SU-DHL-6 (cell line): Measurements from ENCODE around the gene RAP1GAP2.

ENCODE experiments used
- H2AFZ ChIP-seq: fragments of 200-600 bp; sonication (generic); 2 replicates; pipeline ENCODE4 v1.6.1; 2014; ENCODE audit warnings: low read depth, mild to moderate bottlenecking, moderate library complexity, mixed read lengths, antibody characterized with exemption, low read length; ENCODE audit not compliant: severe bottlenecking
- H3F3A ChIP-seq: fragments of 200-600 bp; shearing (Covaris generic); 2 replicates; pipeline ENCODE4 v1.6.0; 2016; ENCODE audit warnings: antibody characterized with exemption, mild to moderate bottlenecking; ENCODE audit not compliant: insufficient read depth
- H3K27ac ChIP-seq: fragments of 200-600 bp; sonication (generic); 2 replicates; pipeline ENCODE4 v1.5.1; 2016; ENCODE audit warnings: low read depth, mild to moderate bottlenecking, low read length, moderate library complexity, mixed read lengths
- H3K27me3 ChIP-seq: fragments of 200-600 bp; sonication (generic), shearing (Covaris generic); 2 replicates; pipeline ENCODE4 v1.6.0; 2014; ENCODE audit warnings: mild to moderate bottlenecking, low read length
- H3K36me3 ChIP-seq: fragments of 200-600 bp; sonication (generic); 2 replicates; pipeline ENCODE4 v1.6.1; 2014; ENCODE audit warnings: mild to moderate bottlenecking, low read length, mixed read lengths
- H3K4me2 ChIP-seq: fragments of 300-600, 200-600 bp; shearing (Covaris generic), sonication (generic); 2 replicates; pipeline ENCODE4 v1.6.0; 2014; ENCODE audit warnings: low read length, low read depth, mild to moderate bottlenecking; ENCODE audit not compliant: poor library complexity, severe bottlenecking
- H3K4me3 ChIP-seq: fragments of 200-600 bp; sonication (generic); 2 replicates; pipeline ENCODE4 v1.5.1; 2014; ENCODE audit warnings: antibody characterized with exemption, low read length, mild to moderate bottlenecking, mixed read lengths; ENCODE audit not compliant: insufficient read depth, poor library complexity, severe bottlenecking
- H3K79me2 ChIP-seq: fragments of 200-600 bp; sonication (generic); 2 replicates; pipeline ENCODE4 v1.6.1; 2014; ENCODE audit warnings: mild to moderate bottlenecking, low read length, moderate library complexity; ENCODE audit not compliant: insufficient read depth
- H3K9ac ChIP-seq: fragments of 200-600 bp; sonication (generic); 2 replicates; pipeline ENCODE4 v1.7.0; 2014; ENCODE audit warnings: mild to moderate bottlenecking, low read length
- H3K9me2 ChIP-seq: fragments of 200-600 bp; sonication (generic); replicated peaks from 2 replicates; pipeline ENCODE4 v1.6.1; 2014; ENCODE audit warnings: low read length; ENCODE audit not compliant: insufficient read depth
- H3K9me3 ChIP-seq: fragments of 200-600 bp; sonication (generic); 2 replicates; pipeline ENCODE4 v1.6.1; 2014; ENCODE audit warnings: low read length, mixed read lengths; ENCODE audit not compliant: insufficient read depth
- H4K20me1 ChIP-seq: fragments of 200-600 bp; sonication (generic); 2 replicates; pipeline ENCODE4 v1.6.1; 2014; ENCODE audit warnings: low read depth, mild to moderate bottlenecking, antibody characterized with exemption, low read length, moderate library complexity, mixed read lengths
- EZH2phosphoT487 ChIP-seq: fragments of 200-600 bp; sonication (generic), shearing (Covaris generic); conservative IDR thresholded peaks from 2 replicates; pipeline ENCODE4 v1.6.1; 2018; ENCODE audit warnings: mild to moderate bottlenecking, antibody characterized with exemption, low read length, moderate library complexity, mixed read lengths
- TF ChIP-seq, protein P1 (sequence below): fragments of 200-600 bp; sonication (generic); IDR thresholded peaks from one replicate; pipeline ENCODE4 v1.5.1; 2017; ENCODE audit warnings: antibody characterized with exemption, mild to moderate bottlenecking, low read length, moderate library complexity; ENCODE audit not compliant: insufficient read depth, poor library complexity, severe bottlenecking

The RAP1GAP2 gene

DNA sequence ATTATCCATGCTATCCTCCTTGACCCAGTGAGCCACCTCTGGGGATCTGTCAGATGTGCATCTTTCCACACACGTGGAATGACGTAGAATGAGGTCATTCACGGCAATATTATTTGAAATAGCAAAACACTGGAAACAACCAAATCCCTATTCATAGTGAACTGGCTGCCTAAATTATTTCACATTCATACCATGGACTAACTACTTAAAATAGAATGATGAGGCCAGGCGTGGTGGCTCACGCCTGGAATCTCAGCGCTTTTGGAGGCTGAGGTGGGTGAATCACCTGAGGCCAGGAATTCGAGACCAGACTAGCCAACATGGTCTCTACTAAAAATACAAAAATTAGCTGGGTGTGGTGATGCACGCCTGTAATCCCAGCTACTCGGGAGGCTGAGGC is 75.5 kb downstream of the RAP1GAP2 start:
- Histone ChIP-seq H3K79me2 (no peaks in the 10 kb centered on the region), H3K27ac (no peak overlapping the region), H3K9ac (no peak overlapping the region), H3K27me3 (no peaks in the 10 kb centered on the region), H3K4me2 (no peak overlapping the region), H3K9me3 (no peaks in the 10 kb centered on the region), H3F3A (no peaks in the 10 kb centered on the region), H3K36me3 (no peaks in the 10 kb centered on the region), H3K9me2 (no peaks in the 10 kb centered on the region), H4K20me1 (no peaks in the 10 kb centered on the region), H2AFZ (no peak overlapping the region), H3K4me3 (no peak overlapping the region)
- TF ChIP-seq, protein P1, sequence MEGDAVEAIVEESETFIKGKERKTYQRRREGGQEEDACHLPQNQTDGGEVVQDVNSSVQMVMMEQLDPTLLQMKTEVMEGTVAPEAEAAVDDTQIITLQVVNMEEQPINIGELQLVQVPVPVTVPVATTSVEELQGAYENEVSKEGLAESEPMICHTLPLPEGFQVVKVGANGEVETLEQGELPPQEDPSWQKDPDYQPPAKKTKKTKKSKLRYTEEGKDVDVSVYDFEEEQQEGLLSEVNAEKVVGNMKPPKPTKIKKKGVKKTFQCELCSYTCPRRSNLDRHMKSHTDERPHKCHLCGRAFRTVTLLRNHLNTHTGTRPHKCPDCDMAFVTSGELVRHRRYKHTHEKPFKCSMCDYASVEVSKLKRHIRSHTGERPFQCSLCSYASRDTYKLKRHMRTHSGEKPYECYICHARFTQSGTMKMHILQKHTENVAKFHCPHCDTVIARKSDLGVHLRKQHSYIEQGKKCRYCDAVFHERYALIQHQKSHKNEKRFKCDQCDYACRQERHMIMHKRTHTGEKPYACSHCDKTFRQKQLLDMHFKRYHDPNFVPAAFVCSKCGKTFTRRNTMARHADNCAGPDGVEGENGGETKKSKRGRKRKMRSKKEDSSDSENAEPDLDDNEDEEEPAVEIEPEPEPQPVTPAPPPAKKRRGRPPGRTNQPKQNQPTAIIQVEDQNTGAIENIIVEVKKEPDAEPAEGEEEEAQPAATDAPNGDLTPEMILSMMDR: no peak
- TF ChIP-seq EZH2phosphoT487: no peak

DNA sequence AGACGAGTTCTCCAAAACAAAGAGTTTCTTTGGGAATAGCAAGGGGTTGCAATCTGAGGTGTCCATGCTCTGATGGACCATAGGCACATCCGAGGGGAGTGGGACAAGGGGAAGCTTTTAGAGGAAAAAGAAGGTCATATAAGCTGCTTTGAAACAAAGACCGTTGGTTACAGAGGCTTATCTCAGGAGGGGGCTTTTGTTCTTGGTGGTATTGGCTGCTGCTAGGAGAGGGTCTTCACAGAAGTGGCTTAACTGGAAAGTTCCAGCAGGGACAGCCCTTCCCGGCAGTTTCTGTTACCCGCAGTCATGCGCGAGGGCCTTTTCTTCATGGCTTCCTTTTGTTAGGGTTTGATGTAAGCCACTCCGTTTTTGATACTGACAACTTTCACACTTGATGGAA is 76.0 kb downstream of the RAP1GAP2 start:
- Histone ChIP-seq H3K27me3 (no peaks in the 10 kb centered on the region), H3K4me2 (no peak overlapping the region), H3K9me2 (no peaks in the 10 kb centered on the region), H3K27ac (no peak overlapping the region), H3K4me3 (no peak overlapping the region), H4K20me1 (no peaks in the 10 kb centered on the region), H3K9ac (no peak overlapping the region), H3K9me3 (no peaks in the 10 kb centered on the region), H3K79me2 (no peaks in the 10 kb centered on the region), H3K36me3 (no peaks in the 10 kb centered on the region), H3F3A (no peaks in the 10 kb centered on the region), H2AFZ (no peak overlapping the region)
- TF ChIP-seq EZH2phosphoT487: no peak
- TF ChIP-seq, protein P1: no peak

DNA sequence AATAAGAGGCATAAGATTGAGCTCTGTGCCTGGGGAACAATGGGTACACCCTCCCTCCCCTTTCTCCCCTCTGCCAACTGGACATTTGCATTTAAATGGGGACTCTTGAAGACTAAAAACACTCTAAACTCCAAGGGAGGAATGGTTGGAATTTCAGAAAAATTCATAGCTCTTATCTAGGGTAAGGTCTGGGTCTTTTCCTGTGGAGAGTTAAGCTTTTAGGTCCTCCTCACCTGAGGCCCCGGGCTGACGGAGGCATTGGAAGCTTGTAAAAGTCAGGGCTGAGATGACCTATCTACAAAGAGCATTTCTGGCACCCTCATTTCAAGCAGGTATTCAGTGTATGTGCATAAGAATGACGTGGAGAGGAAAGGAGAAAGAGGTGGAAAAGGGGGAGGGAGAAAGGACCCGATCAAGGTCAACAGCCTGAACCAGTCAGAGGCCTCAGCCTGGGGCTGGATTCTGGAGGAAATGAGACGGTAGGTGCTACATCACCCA is 78.0 kb downstream of the RAP1GAP2 start:
- no peaks in the 10 kb centered on the region for H3K9me3 ChIP-seq
- H3K4me3 ChIP-seq: no peak overlapping the region
- TF ChIP-seq EZH2phosphoT487: no peak
- TF ChIP-seq, protein P1: no peak
- no peaks in the 10 kb centered on the region for H3K9me2 ChIP-seq
- no peaks in the 10 kb centered on the region for H4K20me1 ChIP-seq
- no peaks in the 10 kb centered on the region for H3K36me3 ChIP-seq
- no peak overlapping the region for H2AFZ ChIP-seq
- no peak overlapping the region for H3K4me2 ChIP-seq
- H3F3A ChIP-seq: no peaks in the 10 kb centered on the region
- no peak overlapping the region for H3K27ac ChIP-seq
- H3K79me2 ChIP-seq: no peaks in the 10 kb centered on the region
- no peaks in the 10 kb centered on the region for H3K27me3 ChIP-seq
- no peak overlapping the region for H3K9ac ChIP-seq
